WI38 (cell line): ENCODE data around the gene PKNOX2.

Source experiments
- H3K4me3 ChIP-seq: 2 replicates; pipeline ENCODE4 v1.5.1; 2011; ENCODE audit warnings: low read depth, mild to moderate bottlenecking, control low read depth, low read length
- TF ChIP-seq, protein P1 (sequence below): IDR thresholded peaks from 2 replicates; pipeline ENCODE4 v1.5.1; 2012; ENCODE audit warnings: low read depth, mild to moderate bottlenecking, control low read depth, low read length

The PKNOX2 gene

DNA sequence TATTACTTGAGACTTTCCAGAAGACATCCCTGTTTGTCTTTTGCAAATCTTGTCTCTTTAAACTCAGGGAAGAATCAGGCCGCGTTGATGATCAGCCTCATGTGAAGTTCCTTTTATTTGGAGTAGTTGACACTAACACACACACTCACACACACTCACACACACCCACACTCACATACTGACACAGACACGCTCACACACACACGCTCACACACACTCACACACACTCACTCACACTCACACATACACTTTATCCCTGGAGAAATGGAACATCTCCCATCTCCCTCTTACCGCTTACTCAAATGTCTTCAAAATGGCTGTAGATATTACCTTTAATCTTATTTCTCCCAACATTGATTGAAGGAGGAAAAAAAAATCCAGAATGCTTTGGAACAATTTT is 129.0 kb downstream of the PKNOX2 start:
- TF ChIP-seq, protein P1, sequence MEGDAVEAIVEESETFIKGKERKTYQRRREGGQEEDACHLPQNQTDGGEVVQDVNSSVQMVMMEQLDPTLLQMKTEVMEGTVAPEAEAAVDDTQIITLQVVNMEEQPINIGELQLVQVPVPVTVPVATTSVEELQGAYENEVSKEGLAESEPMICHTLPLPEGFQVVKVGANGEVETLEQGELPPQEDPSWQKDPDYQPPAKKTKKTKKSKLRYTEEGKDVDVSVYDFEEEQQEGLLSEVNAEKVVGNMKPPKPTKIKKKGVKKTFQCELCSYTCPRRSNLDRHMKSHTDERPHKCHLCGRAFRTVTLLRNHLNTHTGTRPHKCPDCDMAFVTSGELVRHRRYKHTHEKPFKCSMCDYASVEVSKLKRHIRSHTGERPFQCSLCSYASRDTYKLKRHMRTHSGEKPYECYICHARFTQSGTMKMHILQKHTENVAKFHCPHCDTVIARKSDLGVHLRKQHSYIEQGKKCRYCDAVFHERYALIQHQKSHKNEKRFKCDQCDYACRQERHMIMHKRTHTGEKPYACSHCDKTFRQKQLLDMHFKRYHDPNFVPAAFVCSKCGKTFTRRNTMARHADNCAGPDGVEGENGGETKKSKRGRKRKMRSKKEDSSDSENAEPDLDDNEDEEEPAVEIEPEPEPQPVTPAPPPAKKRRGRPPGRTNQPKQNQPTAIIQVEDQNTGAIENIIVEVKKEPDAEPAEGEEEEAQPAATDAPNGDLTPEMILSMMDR, result no peak
- no peak overlapping the region for H3K4me3 ChIP-seq

DNA sequence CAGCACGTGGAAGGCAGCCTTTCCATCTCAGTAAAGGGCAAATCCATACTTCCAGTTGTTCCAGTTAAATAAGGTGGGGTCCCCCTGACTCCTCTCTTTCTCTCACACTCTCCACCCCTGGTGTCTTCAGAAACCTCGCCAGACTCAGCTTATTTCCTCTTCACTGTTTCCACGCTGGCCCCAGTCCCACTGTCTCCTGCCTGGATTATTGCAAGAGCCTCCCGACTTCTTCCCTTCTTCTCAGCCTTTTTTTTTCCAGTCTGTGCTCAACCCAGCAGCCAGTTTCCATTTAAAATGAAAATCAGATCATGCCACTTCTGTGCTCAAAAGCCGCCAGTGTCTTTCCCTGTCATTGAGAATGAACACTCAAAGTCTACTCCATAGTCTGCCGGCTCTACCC is 131.4 kb downstream of the PKNOX2 start:
- H3K4me3 ChIP-seq, result no peak overlapping the region
- TF ChIP-seq, protein P1, result no peak

DNA sequence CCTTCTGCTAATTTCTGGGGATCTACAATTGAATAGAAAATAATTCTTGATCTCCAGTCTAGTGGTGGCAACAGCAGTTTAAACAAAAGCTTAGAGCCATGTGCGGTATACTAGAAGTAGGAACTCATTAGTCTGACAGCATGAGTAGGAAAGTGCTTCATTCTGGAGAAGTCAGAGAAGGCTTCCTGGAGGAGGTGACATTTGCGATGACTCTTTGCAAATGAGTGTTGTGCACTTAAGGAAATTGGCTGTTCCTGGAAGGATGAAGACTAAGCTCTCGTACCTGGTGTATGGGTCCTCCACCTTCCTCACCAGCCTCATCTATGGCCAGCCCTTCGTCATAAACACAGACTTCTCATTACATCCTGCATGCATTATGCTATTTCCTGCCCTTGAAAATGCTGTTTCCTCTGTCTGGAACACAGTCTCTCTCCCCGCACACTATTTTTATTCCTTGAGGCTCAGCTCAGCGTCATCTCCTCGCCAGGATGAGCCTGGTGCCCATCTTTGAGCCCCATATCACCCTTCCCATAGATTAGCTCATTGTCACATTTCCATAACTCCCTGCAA is 132.9 kb downstream of the PKNOX2 start:
- H3K4me3 ChIP-seq, result no peak overlapping the region
- TF ChIP-seq, protein P1, result no peak

DNA sequence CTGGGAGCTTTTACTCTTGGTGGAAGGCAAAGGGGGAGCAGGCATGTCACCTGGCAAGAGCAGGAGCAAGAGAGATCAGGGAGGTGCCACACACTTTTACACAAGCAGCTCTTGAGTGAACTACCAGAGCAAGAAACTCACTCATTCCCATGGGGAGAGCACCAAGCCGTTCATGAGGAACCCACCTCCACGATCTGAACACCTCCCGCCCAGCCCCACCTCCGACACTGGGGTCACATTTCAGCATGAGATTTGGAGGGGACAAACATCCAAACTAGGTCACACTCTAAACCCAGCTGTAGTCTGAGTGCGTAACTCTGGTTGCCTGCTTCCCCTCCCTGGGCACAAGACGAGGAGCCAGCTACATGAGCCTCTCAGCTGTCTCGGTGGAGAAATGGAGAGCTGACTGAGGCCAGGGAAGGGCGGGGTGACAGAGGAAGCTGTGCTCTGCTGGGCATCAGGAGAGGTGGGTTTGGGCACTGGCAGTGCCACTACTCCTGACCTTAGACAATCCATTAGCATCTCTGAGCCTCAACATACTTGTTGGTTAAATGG is 134.6 kb downstream of the PKNOX2 start:
- no peak overlapping the region for H3K4me3 ChIP-seq
- TF ChIP-seq, protein P1, result no peak

DNA sequence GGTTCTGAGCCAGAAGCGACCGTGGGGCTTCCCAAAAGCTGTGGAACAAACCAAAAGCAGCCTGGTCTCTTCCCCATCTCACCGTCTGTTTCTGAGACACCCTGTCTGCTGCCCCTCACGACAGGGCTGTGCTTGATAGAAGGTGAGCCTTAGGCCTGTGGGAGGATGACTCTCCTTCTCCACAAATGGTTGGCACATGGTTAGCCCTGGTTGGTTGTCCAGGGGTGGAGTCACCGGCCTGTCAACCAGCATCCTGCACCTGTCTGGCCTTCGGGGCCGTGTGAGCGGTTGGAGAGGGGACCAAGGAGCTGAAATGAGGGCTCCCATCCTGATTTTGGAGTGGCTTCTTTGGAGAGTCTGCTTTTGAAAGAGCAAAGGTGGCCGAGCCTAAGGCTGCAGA is 135.3 kb downstream of the PKNOX2 start:
- TF ChIP-seq, protein P1, result no peak
- H3K4me3 ChIP-seq, result no peak overlapping the region

DNA sequence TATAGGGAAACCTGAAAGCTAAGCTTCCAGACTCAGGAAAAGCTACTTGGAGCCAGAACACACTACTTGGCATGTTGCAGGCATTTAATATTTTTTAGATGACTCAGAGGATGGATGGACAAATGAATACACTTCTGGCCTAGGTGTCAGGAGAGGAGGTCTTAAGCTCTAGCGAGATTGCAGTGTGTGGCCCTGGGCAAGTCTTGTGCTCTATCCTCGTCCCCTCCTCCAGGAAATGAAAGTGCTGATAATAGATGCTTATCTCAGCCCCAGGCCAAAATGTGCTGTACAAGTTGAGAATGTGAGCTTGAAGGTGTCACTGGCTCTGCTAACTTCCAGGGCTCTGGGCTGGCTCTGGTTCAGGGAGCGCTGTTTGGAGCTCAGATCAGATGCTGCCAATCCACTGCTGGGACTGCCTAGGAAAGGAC is 136.3 kb downstream of the PKNOX2 start:
- TF ChIP-seq, protein P1, result no peak
- H3K4me3 ChIP-seq, result no peak overlapping the region

DNA sequence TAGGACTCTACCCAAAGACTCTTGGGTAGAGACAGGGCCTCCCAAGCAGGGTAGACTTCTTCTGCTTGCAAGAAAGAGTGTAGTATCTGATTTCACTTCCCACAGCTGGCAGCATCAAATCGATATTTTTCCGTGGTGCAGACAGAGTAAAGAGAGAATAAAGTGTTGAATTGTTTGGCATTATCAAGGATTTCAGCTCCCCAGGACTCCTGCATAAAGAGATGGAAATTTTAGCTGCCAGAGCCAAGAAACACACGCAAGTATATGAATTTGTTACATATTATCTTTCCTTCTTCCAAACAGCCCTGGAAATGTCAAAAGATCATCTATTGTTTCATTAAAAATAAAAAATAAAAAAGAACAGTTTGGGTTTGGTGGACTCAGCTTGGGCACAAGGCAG is 136.8 kb downstream of the PKNOX2 start:
- TF ChIP-seq, protein P1, result no peak
- H3K4me3 ChIP-seq, result no peak overlapping the region
